ENCODE data around the gene BMP6. TPM values are rescaled to one million over a fixed set of nuclear protein-coding genes. Genes with fewer than 3 reads are reported as not detected.

BMP6 gene
- polyA plus RNA-seq, 1 donor (not counting 4 experiments of a cell fraction or from before 2014, with no cell fraction given): 0.05 TPM

GRCh38 chr6:7893342-7893741 lies 167.4 kb downstream of the BMP6 start:
- dilution Hi-C loops (cut with MboI; ENCODE audit: extremely low pct_ligation_motif_present, low sequenced_read_pairs): no loop called here
- Histone ChIP-seq H3K79me2 (ENCODE audit: control insufficient read depth, insufficient read depth, low read length) (peaks cover 2% of the 10 kb centered on the region), H3K9me3 (ENCODE audit: control insufficient read depth, low read depth, low read length) (no peaks in the 10 kb centered on the region), H3K9ac (ENCODE audit: control insufficient read depth, extremely low read depth, insufficient read depth, low read length) (no peak overlapping the region), H3K36me3 (ENCODE audit: control insufficient read depth in 2 of 2, extremely low read depth in 1 of 2, insufficient read depth in 2 of 2, low read length in 2 of 2) (peaks cover 35 to 44% of the 10 kb centered on the region in 2 experiments), H3K9me1 (ENCODE audit: control insufficient read depth, extremely low read depth, insufficient read depth, low read length) (no peaks in the 10 kb centered on the region), H3K4me2 (ENCODE audit: control insufficient read depth, extremely low read depth, insufficient read depth, low read depth, low read length) (no peak overlapping the region), H2AFZ (ENCODE audit: control insufficient read depth, low read length) (no peak overlapping the region), H3K4me1 (ENCODE audit: control insufficient read depth, extremely low read depth, insufficient read depth, low read length) (no peaks in the 10 kb centered on the region), H3K4me3 (ENCODE audit: control insufficient read depth in 2 of 3, extremely low read depth in 1 of 3, insufficient read depth in 2 of 3, low read depth in 1 of 3, low read length in 3 of 3) (no peak overlapping the region), H3K27ac (ENCODE audit: control insufficient read depth, insufficient read depth, low read length) (no peak overlapping the region), H4K20me1 (ENCODE audit: control insufficient read depth, extremely low read depth, insufficient read depth, low read length) (no peaks in the 10 kb centered on the region), H3K27me3 (ENCODE audit: control insufficient read depth, extremely low read depth, insufficient read depth, low read length) (no peaks in the 10 kb centered on the region)
- DNase-seq (ENCODE audit: low read depth, low spot score): no peak
- no peak for FAIRE-seq
- TF ChIP-seq EZH2 (IDR thresholded peaks at IDR 0.05; ENCODE audit: low read length) (no peak), CTCF (optimal IDR thresholded peaks at IDR 0.05 in 1 of 3, IDR thresholded peaks at IDR 0.05 in 1 of 3, conservative IDR thresholded peaks at IDR 0.05 in 1 of 3; ENCODE audit: extremely low read depth in 1 of 3, insufficient read depth in 2 of 3, low read length in 3 of 3) (no peak)

GRCh38 chr6:7894262-7895124 lies 168.6 kb downstream of the BMP6 start:
- H3K4me2 ChIP-seq (ENCODE audit: control insufficient read depth, extremely low read depth, insufficient read depth, low read depth, low read length): no peak overlapping the region
- H3K4me1 ChIP-seq (ENCODE audit: control insufficient read depth, extremely low read depth, insufficient read depth, low read length): no peaks in the 10 kb centered on the region
- no peak overlapping the region for H3K27ac ChIP-seq (ENCODE audit: control insufficient read depth, insufficient read depth, low read length)
- no peak overlapping the region for H3K4me3 ChIP-seq (ENCODE audit: control insufficient read depth in 2 of 3, extremely low read depth in 1 of 3, insufficient read depth in 2 of 3, low read depth in 1 of 3, low read length in 3 of 3)
- H3K9me3 ChIP-seq (ENCODE audit: control insufficient read depth, low read depth, low read length): no peaks in the 10 kb centered on the region
- H3K36me3 ChIP-seq (ENCODE audit: control insufficient read depth in 2 of 2, extremely low read depth in 1 of 2, insufficient read depth in 2 of 2, low read length in 2 of 2): peaks cover 33 to 50% of the 10 kb centered on the region in 2 experiments
- no peaks in the 10 kb centered on the region for H4K20me1 ChIP-seq (ENCODE audit: control insufficient read depth, extremely low read depth, insufficient read depth, low read length)
- H3K27me3 ChIP-seq (ENCODE audit: control insufficient read depth, extremely low read depth, insufficient read depth, low read length): no peaks in the 10 kb centered on the region
- peaks cover 2% of the 10 kb centered on the region for H3K79me2 ChIP-seq (ENCODE audit: control insufficient read depth, insufficient read depth, low read length)
- dilution Hi-C loops (cut with MboI; ENCODE audit: extremely low pct_ligation_motif_present, low sequenced_read_pairs): no loop called here
- FAIRE-seq (no peak), DNase-seq (ENCODE audit: low read depth, low spot score) (no peak)
- no peak overlapping the region for H2AFZ ChIP-seq (ENCODE audit: control insufficient read depth, low read length)
- no peak for TF ChIP-seq CTCF (optimal IDR thresholded peaks at IDR 0.05 in 1 of 3, IDR thresholded peaks at IDR 0.05 in 1 of 3, conservative IDR thresholded peaks at IDR 0.05 in 1 of 3; ENCODE audit: extremely low read depth in 1 of 3, insufficient read depth in 2 of 3, low read length in 3 of 3)
- H3K9ac ChIP-seq (ENCODE audit: control insufficient read depth, extremely low read depth, insufficient read depth, low read length): no peak overlapping the region
- no peaks in the 10 kb centered on the region for H3K9me1 ChIP-seq (ENCODE audit: control insufficient read depth, extremely low read depth, insufficient read depth, low read length)

All from keratinocyte (primary cell).